B cell (primary cell): ENCODE results near the gene TNPO3.

Experiments used
- CTCF ChIP-seq: fragments of 200-600 bp; IDR thresholded peaks from one replicate; pipeline ENCODE4 v1.8.0; 2022; ENCODE audit warnings: antibody characterized with exemption, mild to moderate bottlenecking
- EZH2 ChIP-seq: IDR thresholded peaks from 2 replicates; pipeline ENCODE4 v1.6.1; 2012; ENCODE audit warnings: borderline replicate concordance, low read depth, mild to moderate bottlenecking, moderate library complexity, low read length; ENCODE audit not compliant: insufficient read depth, poor library complexity, severe bottlenecking

- TF ChIP-seq CTCF (peak; percentile 20), EZH2 (no peak)
Observed at GRCh38 chr7:128914566-128915151, 140.3 kb downstream of the TNPO3 start.
